ENCODE measurements around the gene IFI27L1. TPM values are rescaled to one million over a fixed set of nuclear protein-coding genes. Genes with fewer than 3 reads are reported as not detected.

IFI27L1 gene, protein sequence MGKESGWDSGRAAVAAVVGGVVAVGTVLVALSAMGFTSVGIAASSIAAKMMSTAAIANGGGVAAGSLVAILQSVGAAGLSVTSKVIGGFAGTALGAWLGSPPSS
- polyA plus RNA-seq (2011; rRNA removed) (9.2 and 12.5 TPM in 2 replicates), polyA minus RNA-seq (2011; rRNA and poly(A)+ RNA removed) (5.3 and 6.6 TPM in 2 replicates)

- Histone ChIP-seq H3K27ac (ENCODE audit: low read depth, low read length) (peak within 1 kb of the TSS; percentile 82), H3K4me3 (ENCODE audit: low read depth, low read length) (peak within 1 kb of the TSS; percentile 93), H3K27me3 (ENCODE audit: control insufficient read depth, insufficient read depth, low read length) (no peaks in the 10 kb centered on the region), H3K9me3 (ENCODE audit: control insufficient read depth, insufficient read depth, low read length) (peaks cover 9% of the 10 kb centered on the region; the same call in 1 of the 2 replicates)
- TF ChIP-seq CTCF (IDR thresholded peaks at IDR 0.05; ENCODE audit: low read depth, low read length): no peak
- CTCF ChIA-PET: interaction anchor here (0.7 to 7.7 kb wide), 5 partner anchors 45 to 141 kb away, joined by 3 to 64 read pairs (median 4); partner anchors contain the start of gene IFI27L2
- POLR2A ChIA-PET: interaction anchor here (0.9 to 1.2 kb wide), 4 partner anchors 15 to 90 kb away, joined by 3 to 6 read pairs (median 3); no protein-coding TSS in a partner anchor
- peak; percentile 86 for DNase-seq (ENCODE audit: low read depth, low spot score)
These were observed at the start of gene IFI27L1, which contains the start of gene DDX24 for GRCh38 chr14:94080621-94081385. TSS of gene IFI27L1 (plus strand) at chr14:94081310. CDS start at chr14:94096938, 15,628 bp downstream. TSS of gene DDX24 (minus strand) at chr14:94081202. CDS start at chr14:94079742, 1,460 bp downstream.

DNA sequence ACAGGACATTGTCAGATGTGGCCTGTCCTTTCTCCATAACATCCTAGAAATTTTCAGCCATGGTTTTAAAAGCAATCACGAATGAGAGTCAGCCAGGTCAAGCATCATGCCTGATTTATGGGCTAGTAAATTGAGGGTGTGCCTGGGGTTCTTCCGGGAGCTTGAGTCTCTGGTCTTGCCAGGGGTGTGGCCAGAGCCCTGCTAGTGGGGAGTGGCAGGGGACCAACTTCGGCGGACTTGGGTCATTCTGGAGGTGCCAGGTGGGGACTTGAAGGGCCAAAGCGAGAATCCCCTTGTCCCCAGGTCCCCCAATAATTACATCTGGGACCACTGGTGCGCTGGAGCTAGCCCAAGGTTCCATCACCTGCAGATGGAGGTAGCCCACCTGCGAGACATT lies 49.2 kb upstream of the IFI27L1 start:
- DNase-seq (ENCODE audit: low read depth, low spot score): no peak
- H3K9me3 ChIP-seq (ENCODE audit: control insufficient read depth, insufficient read depth, low read length): no peaks in the 10 kb centered on the region
- H3K27ac ChIP-seq (ENCODE audit: low read depth, low read length): no peak overlapping the region
- H3K4me3 ChIP-seq (ENCODE audit: low read depth, low read length): no peak overlapping the region
- CTCF ChIA-PET: interaction anchor here (5.2 to 8.7 kb wide), 2 partner anchors 99 to 105 kb away, joined by 84 to 183 read pairs; partner anchors contain the start of gene IFI27L2
- H3K27me3 ChIP-seq (ENCODE audit: control insufficient read depth, insufficient read depth, low read length): no peaks in the 10 kb centered on the region
- POLR2A ChIA-PET: no interaction called here
- TF ChIP-seq CTCF (IDR thresholded peaks at IDR 0.05; ENCODE audit: low read depth, low read length): no peak

DNA sequence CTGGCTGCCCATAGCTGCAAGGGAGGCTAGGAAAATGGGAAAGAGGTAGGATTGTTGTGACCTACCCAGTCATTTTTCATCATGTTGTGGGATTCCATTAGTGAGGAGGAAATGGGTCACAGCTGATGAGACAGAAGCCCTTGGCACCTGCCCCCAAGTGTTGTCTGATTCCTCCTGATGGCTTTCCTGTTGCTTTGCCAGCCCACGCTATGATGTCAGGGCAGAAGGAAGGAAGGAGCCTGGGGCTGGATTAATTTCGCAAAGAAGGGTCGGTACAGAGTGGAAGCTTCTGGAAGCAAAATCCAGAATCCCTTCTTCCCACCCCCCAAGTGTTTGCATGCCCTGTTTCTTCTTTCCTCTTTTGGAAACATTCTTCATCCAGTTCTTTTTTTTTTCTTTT lies 46.2 kb upstream of the IFI27L1 start:
- Histone ChIP-seq H3K9me3 (ENCODE audit: control insufficient read depth, insufficient read depth, low read length) (no peaks in the 10 kb centered on the region), H3K27me3 (ENCODE audit: control insufficient read depth, insufficient read depth, low read length) (no peaks in the 10 kb centered on the region), H3K27ac (ENCODE audit: low read depth, low read length) (no peak overlapping the region), H3K4me3 (ENCODE audit: low read depth, low read length) (no peak overlapping the region)
- ChIA-PET POLR2A (no interaction called here), CTCF (interaction anchor here (0.7 to 8.7 kb wide), 11 partner anchors 9 to 902 kb away, joined by 5 to 183 read pairs (median 23); partner anchors contain the start of genes IFI27L2 and OTUB2)
- DNase-seq (ENCODE audit: low read depth, low spot score): no peak
- TF ChIP-seq CTCF (IDR thresholded peaks at IDR 0.05; ENCODE audit: low read depth, low read length): no peak

GRCh38 chr14:94036313-94037167 lies 44.6 kb upstream of the IFI27L1 start:
- Histone ChIP-seq H3K9me3 (ENCODE audit: control insufficient read depth, insufficient read depth, low read length) (no peaks in the 10 kb centered on the region), H3K27ac (ENCODE audit: low read depth, low read length) (no peak overlapping the region), H3K27me3 (ENCODE audit: control insufficient read depth, insufficient read depth, low read length) (no peaks in the 10 kb centered on the region), H3K4me3 (ENCODE audit: low read depth, low read length) (no peak overlapping the region)
- CTCF ChIA-PET: interaction anchor here (0.6 to 8.7 kb wide), 36 partner anchors 10 to 450 kb away, joined by 3 to 183 read pairs (median 6); partner anchors contain the start of genes DDX24, IFI27L1, IFI27L2 and OTUB2
- peak; percentile 84 for TF ChIP-seq CTCF (IDR thresholded peaks at IDR 0.05; ENCODE audit: low read depth, low read length)
- POLR2A ChIA-PET: interaction anchor here (0.6 kb wide), 1 partner anchor 99 kb away, joined by 8 read pairs; no protein-coding TSS in a partner anchor
- peak; percentile 34 for DNase-seq (ENCODE audit: low read depth, low spot score)

Data from AG04450 (cell line).